ENCODE measurements around the gene ZNF606. TPM values are rescaled to one million over a fixed set of nuclear protein-coding genes. Genes with fewer than 3 reads are reported as not detected.

ZNF606 gene
- total and polyA plus RNA-seq, 10 of the 15 experiments (the other 5 are each of a cell fraction or from before 2014, with no cell fraction given) = 2.2 to 10.6 (median 7.6) TPM

- POLR2A ChIA-PET = no interaction called here
Measured at GRCh38 chr19:57964761-57965160, 37.9 kb downstream of the ZNF606 start.

More at GRCh38 chr19:57964761-57965160, 37.9 kb downstream of the ZNF606 start:
- FAIRE-seq (no peak), ATAC-seq (no peak), DNase-seq (ENCODE audit: low read depth, low spot score) (no peak)
- no TSS peak for BruUV-seq (replicated peaks)
- intact Hi-C loops (cut with micrococcal nuclease; ENCODE audit: unreplicated experiment) = no loop called here
- Histone ChIP-seq H3K9ac (ENCODE audit: control insufficient read depth, insufficient read depth, low read length) (no peak overlapping the region), H3K4me2 (ENCODE audit: control insufficient read depth, insufficient read depth) (no peak overlapping the region), H2AFZ (ENCODE audit: control insufficient read depth, low read depth, low read length) (no peak overlapping the region), H3K27me3 (replicated peaks in 1 of 2; ENCODE audit: control insufficient read depth in 2 of 2, insufficient read depth in 2 of 2, low read length in 1 of 2) (no peaks in the 10 kb centered on the region), H3K4me3 (no peak overlapping the region), H3K4me1 (ENCODE audit: control insufficient read depth, insufficient read depth, low read length) (no peaks in the 10 kb centered on the region), H3K27ac (ENCODE audit: control insufficient read depth, insufficient read depth) (no peak overlapping the region), H3K79me2 (ENCODE audit: control insufficient read depth, insufficient read depth, low read length) (no peaks in the 10 kb centered on the region), H4K20me1 (ENCODE audit: control insufficient read depth, insufficient read depth) (no peaks in the 10 kb centered on the region), H3K36me3 (ENCODE audit: control insufficient read depth in 2 of 2, insufficient read depth in 2 of 2, low read length in 1 of 2) (no peaks in the 10 kb centered on the region), H3K9me3 (replicated peaks; ENCODE audit: control insufficient read depth, insufficient read depth, low read length) (peaks cover 5% of the 10 kb centered on the region; the same call in 2 of the 3 replicates)
- in situ Hi-C loops (cut with MboI) = no loop called here
- 72% methylated on average over 8 of the region's 8 CpGs for WGBS (ENCODE audit: insufficient coverage, insufficient replicate concordance, low lambda C conversion rate, missing lambda C conversion rate)
- CTCF ChIA-PET = no interaction called here
- RAD21 ChIA-PET (ENCODE audit: unreplicated experiment) = no interaction called here
- no peak for TF ChIP-seq CEBPZ (IDR thresholded peaks at IDR 0.05; ENCODE audit: low read depth, low read length)
- TF ChIP-seq ZBTB11 (CRISPR knock-in tag; IDR thresholded peaks at IDR 0.05) = no peak
- no peak for TF ChIP-seq MTA3 (IDR thresholded peaks at IDR 0.05; ENCODE audit: borderline replicate concordance, low read length)
- no peak for TF ChIP-seq SREBF1 (IDR thresholded peaks at IDR 0.05; ENCODE audit: low read length)
- no peak for TF ChIP-seq WRNIP1 (IDR thresholded peaks at IDR 0.05; ENCODE audit: borderline replicate concordance, low read depth, low read length)
- no peak for TF ChIP-seq SPI1 (IDR thresholded peaks at IDR 0.05; ENCODE audit: borderline replicate concordance, insufficient read depth, low read depth, low read length)
- no peak for TF ChIP-seq NR2C2 (IDR thresholded peaks at IDR 0.05; ENCODE audit: borderline replicate concordance, control insufficient read depth, insufficient read length, low read depth)
- no peak for TF ChIP-seq ZNF622 (IDR thresholded peaks at IDR 0.05)
- TF ChIP-seq KLF5 (IDR thresholded peaks at IDR 0.05; ENCODE audit: partially characterized antibody) = no peak
- TF ChIP-seq CBFB (IDR thresholded peaks at IDR 0.05; ENCODE audit: low read depth) = no peak
- SMC1A ChIA-PET (ENCODE audit: uncharacterized antibody, unreplicated experiment) = no interaction called here

Measured in GM12878 (cell line).